Upper lobe of left lung (tissue), 4 donors: Measurements from ENCODE around the gene KCNJ13.
A peak's percentile ranks its signal among the peaks of the same experiment; 100 is the strongest.

ENCODE experiments used
- POLR2A ChIP-seq, 4 donors: fragments of 450-650 bp; IDR thresholded peaks; one replicate each; pipeline ENCODE4 v1.5.1; 2016 to 2017; ENCODE audit warnings: antibody characterized with exemption in 4 of 4, mild to moderate bottlenecking in 2 of 4
- POLR2AphosphoS5 ChIP-seq, 2 donors: sonication (generic); formaldehyde crosslinking; IDR thresholded peaks; one replicate each; pipeline ENCODE4 v1.5.1; 2017; ENCODE audit warnings: antibody characterized with exemption in 2 of 2
- TF ChIP-seq, protein P1 (sequence below), 6 experiments: fragments of 450-650 bp in 4 of 6; fragments of 200-600 bp in 2 of 6; sonication (generic) in 2 of 6; IDR thresholded peaks; one replicate each; pipeline ENCODE4 v1.5.1; 2016 to 2019; ENCODE audit warnings: antibody characterized with exemption in 6 of 6

- TF ChIP-seq, protein P1, sequence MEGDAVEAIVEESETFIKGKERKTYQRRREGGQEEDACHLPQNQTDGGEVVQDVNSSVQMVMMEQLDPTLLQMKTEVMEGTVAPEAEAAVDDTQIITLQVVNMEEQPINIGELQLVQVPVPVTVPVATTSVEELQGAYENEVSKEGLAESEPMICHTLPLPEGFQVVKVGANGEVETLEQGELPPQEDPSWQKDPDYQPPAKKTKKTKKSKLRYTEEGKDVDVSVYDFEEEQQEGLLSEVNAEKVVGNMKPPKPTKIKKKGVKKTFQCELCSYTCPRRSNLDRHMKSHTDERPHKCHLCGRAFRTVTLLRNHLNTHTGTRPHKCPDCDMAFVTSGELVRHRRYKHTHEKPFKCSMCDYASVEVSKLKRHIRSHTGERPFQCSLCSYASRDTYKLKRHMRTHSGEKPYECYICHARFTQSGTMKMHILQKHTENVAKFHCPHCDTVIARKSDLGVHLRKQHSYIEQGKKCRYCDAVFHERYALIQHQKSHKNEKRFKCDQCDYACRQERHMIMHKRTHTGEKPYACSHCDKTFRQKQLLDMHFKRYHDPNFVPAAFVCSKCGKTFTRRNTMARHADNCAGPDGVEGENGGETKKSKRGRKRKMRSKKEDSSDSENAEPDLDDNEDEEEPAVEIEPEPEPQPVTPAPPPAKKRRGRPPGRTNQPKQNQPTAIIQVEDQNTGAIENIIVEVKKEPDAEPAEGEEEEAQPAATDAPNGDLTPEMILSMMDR (IDR thresholded peaks at IDR 0.05): peak in 3 of 6 experiments; percentile 21 to 35 (median 24)
- TF ChIP-seq POLR2AphosphoS5 (IDR thresholded peaks at IDR 0.05) (no peak), POLR2A (IDR thresholded peaks at IDR 0.05) (no peak)
Observed at GRCh38 chr2:232761301-232761907, 15.0 kb downstream of the KCNJ13 start.
